ENCODE data around the gene XG. TPM values are rescaled to one million over a fixed set of nuclear protein-coding genes. Genes with fewer than 3 reads are reported as not detected.

Gene XG
- total and polyA plus RNA-seq, 2 of the 8 experiments (the other 6 are each of a cell fraction or from before 2014, with no cell fraction given), result 0.33 to 0.78 TPM

DNA sequence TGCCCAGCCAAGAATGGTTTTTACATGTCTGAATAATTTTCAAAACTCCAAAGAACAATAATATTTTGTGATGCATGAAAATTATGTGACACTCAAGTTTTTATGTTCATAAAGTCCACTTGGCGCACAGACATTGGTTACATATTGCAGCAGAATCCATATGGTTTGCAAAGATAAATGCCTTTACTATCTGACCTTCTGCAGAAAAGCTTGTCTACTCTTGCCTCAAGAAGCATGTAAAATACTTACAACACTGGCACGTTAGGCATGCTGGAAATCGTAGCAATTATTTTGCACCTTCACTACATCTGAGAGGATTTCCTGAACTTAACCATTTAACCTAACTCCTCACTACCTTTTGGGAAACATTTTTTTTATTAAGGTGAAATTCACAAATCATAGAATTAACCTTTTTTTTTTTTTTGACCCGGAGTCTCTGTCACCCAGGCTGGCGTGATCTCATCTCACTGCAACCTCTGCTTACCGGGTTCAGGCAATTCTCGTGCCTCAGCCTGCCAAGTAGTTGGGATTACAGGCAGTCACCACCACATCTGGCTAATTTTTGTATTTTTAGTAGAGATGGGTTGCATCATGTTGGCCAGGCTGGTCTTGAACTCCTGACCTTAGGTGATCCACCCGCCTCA is 3.5 kb upstream of the XG start (continued):
- TF ChIP-seq, protein P1, sequence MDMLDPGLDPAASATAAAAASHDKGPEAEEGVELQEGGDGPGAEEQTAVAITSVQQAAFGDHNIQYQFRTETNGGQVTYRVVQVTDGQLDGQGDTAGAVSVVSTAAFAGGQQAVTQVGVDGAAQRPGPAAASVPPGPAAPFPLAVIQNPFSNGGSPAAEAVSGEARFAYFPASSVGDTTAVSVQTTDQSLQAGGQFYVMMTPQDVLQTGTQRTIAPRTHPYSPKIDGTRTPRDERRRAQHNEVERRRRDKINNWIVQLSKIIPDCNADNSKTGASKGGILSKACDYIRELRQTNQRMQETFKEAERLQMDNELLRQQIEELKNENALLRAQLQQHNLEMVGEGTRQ (IDR thresholded peaks at IDR 0.05; ENCODE audit: low read length), result no peak
